ENCODE results near the gene TIMM44. TPM values are rescaled to one million over a fixed set of nuclear protein-coding genes. Genes with fewer than 3 reads are reported as not detected.

Gene TIMM44
- total and polyA plus RNA-seq, 4 donors = 17.7 to 35.8 (median 26.6) TPM

GRCh38 chr19:7901337-7901736 lies 42.1 kb downstream of the TIMM44 start:
- TF ChIP-seq TAF1 (conservative IDR thresholded peaks at IDR 0.05) (no peak), CTCF (IDR thresholded peaks at IDR 0.05; ENCODE audit: low read depth, low read length, missing input control) (no peak), RXRA (IDR thresholded peaks at IDR 0.05) (no peak), YY1 (IDR thresholded peaks at IDR 0.05) (no peak)
- no peaks in the 10 kb centered on the region for H3K36me3 ChIP-seq (ENCODE audit: control insufficient read depth in 4 of 4, insufficient read depth in 3 of 4, low read depth in 1 of 4, low read length in 3 of 4)
- no peak for DNase-seq (ENCODE audit: low spot score)

GRCh38 chr19:7900931-7901330 lies 42.5 kb downstream of the TIMM44 start:
- H3K4me1 ChIP-seq (ENCODE audit: control insufficient read depth in 4 of 4, insufficient read depth in 4 of 4, low read length in 3 of 4) = peaks cover 9 to 40% (median 27%) of the 10 kb centered on the region in 4 donors
- H3K27ac ChIP-seq (ENCODE audit: low read depth in 1 of 2, low read length in 2 of 2) = no peak overlapping the region
- H3K4me3 ChIP-seq (ENCODE audit: low read depth in 1 of 3, low read length in 3 of 3) = no peak overlapping the region
- H3K36me3 ChIP-seq (ENCODE audit: control insufficient read depth in 4 of 4, insufficient read depth in 3 of 4, low read depth in 1 of 4, low read length in 3 of 4) = no peaks in the 10 kb centered on the region
- H3K27me3 ChIP-seq (ENCODE audit: control insufficient read depth in 4 of 4, insufficient read depth in 4 of 4, low read length in 3 of 4) = no peaks in the 10 kb centered on the region
- no peaks in the 10 kb centered on the region for H3K9me3 ChIP-seq (ENCODE audit: control insufficient read depth in 4 of 4, low read length in 3 of 4)
- TF ChIP-seq TAF1 (conservative IDR thresholded peaks at IDR 0.05) = no peak
- no peak for TF ChIP-seq NR2F2 (IDR thresholded peaks at IDR 0.05)
- TF ChIP-seq FOXA1 (IDR thresholded peaks at IDR 0.05) = no peak
- no peak for TF ChIP-seq JUND (IDR thresholded peaks at IDR 0.05)
- no peak for TF ChIP-seq FOXA2 (IDR thresholded peaks at IDR 0.05)
- no peak for TF ChIP-seq RXRA (IDR thresholded peaks at IDR 0.05)
- no peak for TF ChIP-seq HNF4A (conservative IDR thresholded peaks at IDR 0.05)
- TF ChIP-seq SP1 (IDR thresholded peaks at IDR 0.05) = no peak
- no peak for TF ChIP-seq REST (IDR thresholded peaks at IDR 0.05)
- TF ChIP-seq HNF4G (IDR thresholded peaks at IDR 0.05) = no peak
- TF ChIP-seq ATF3 (IDR thresholded peaks at IDR 0.05) = no peak
- no peak for TF ChIP-seq MAX (IDR thresholded peaks at IDR 0.05)
- 93% methylated on average over 3 of the region's 3 CpGs for WGBS
- H3K9ac ChIP-seq (ENCODE audit: low read depth in 1 of 2, low read length in 2 of 2) = no peak overlapping the region
- no peak for DNase-seq (ENCODE audit: low spot score)

More at GRCh38 chr19:7901337-7901736, 42.1 kb downstream of the TIMM44 start:
- H3K9me3 ChIP-seq (ENCODE audit: control insufficient read depth in 4 of 4, low read length in 3 of 4) = no peaks in the 10 kb centered on the region
- no peak overlapping the region for H3K27ac ChIP-seq (ENCODE audit: low read depth in 1 of 2, low read length in 2 of 2)
- peaks cover 9 to 42% (median 28%) of the 10 kb centered on the region in 4 donors for H3K4me1 ChIP-seq (ENCODE audit: control insufficient read depth in 4 of 4, insufficient read depth in 4 of 4, low read length in 3 of 4)
- no peak overlapping the region for H3K9ac ChIP-seq (ENCODE audit: low read depth in 1 of 2, low read length in 2 of 2)
- 95% methylated on average over 7 of the region's 7 CpGs for WGBS
- no peak overlapping the region for H3K4me3 ChIP-seq (ENCODE audit: low read depth in 1 of 3, low read length in 3 of 3)
- no peaks in the 10 kb centered on the region for H3K27me3 ChIP-seq (ENCODE audit: control insufficient read depth in 4 of 4, insufficient read depth in 4 of 4, low read length in 3 of 4)
